Hepatocyte (in vitro differentiated cells): ENCODE data around the gene GRIK4. TPM values are rescaled to one million over a fixed set of nuclear protein-coding genes. Genes with fewer than 3 reads are reported as not detected.

ENCODE experiments used
- DNase-seq: peaks from one replicate; pipeline ENCODE4 v3.0.0-alpha.2; 2016; ENCODE audit warnings: low spot score
- H2AFZ ChIP-seq: fragments of 200-600 bp; sonication (generic); 2 replicates; pipeline ENCODE4 v1.6.0; 2016; ENCODE audit warnings: antibody characterized with exemption, mild to moderate bottlenecking
- H3K27ac ChIP-seq: fragments of 200-600 bp; sonication (generic); 2 replicates; pipeline ENCODE4 v1.5.1; 2016; ENCODE audit warnings: mild to moderate bottlenecking
- H3K27me3 ChIP-seq: fragments of 200-600 bp; sonication (generic); 2 replicates; pipeline ENCODE4 v1.6.1; 2016
- H3K36me3 ChIP-seq: fragments of 200-600 bp; sonication (generic); replicated peaks from 2 replicates; pipeline ENCODE4 v1.5.1; 2016; ENCODE audit warnings: low read depth; ENCODE audit not compliant: insufficient read depth
- H3K4me1 ChIP-seq: fragments of 200-600 bp; sonication (generic); 2 replicates; pipeline ENCODE4 v1.5.1; 2016; ENCODE audit warnings: mild to moderate bottlenecking, moderate library complexity; ENCODE audit not compliant: insufficient read depth
- H3K4me2 ChIP-seq: fragments of 200-600 bp; sonication (generic); 2 replicates; pipeline ENCODE4 v1.6.0; 2016
- H3K4me3 ChIP-seq: fragments of 200-600 bp; sonication (generic); 2 replicates; pipeline ENCODE4 v1.5.1; 2016; ENCODE audit warnings: mild to moderate bottlenecking
- H3K79me2 ChIP-seq: fragments of 200-600 bp; sonication (generic); 2 replicates; pipeline ENCODE4 v1.6.0; 2017; ENCODE audit warnings: mild to moderate bottlenecking
- H3K9me2 ChIP-seq: fragments of 200-600 bp; sonication (generic); replicated peaks from 2 replicates; pipeline ENCODE4 v1.6.0; 2017; ENCODE audit warnings: mild to moderate bottlenecking; ENCODE audit not compliant: insufficient read depth
- H3K9me3 ChIP-seq: fragments of 200-600 bp; sonication (generic); 2 replicates; pipeline ENCODE4 v1.5.1; 2016; ENCODE audit warnings: low read depth, mild to moderate bottlenecking
- H4K20me1 ChIP-seq: fragments of 200-600 bp; sonication (generic); 2 replicates; pipeline ENCODE4 v1.6.0; 2016; ENCODE audit warnings: mild to moderate bottlenecking; ENCODE audit not compliant: insufficient read depth, poor library complexity, severe bottlenecking
- CTCF ChIP-seq: fragments of 200-600 bp; sonication (generic); IDR thresholded peaks from 2 replicates; pipeline ENCODE4 v1.5.1; 2016; ENCODE audit warnings: antibody characterized with exemption, mild to moderate bottlenecking; ENCODE audit not compliant: poor library complexity
- EZH2 ChIP-seq: fragments of 200-600 bp; sonication (generic); IDR thresholded peaks from 2 replicates; pipeline ENCODE4 v1.6.1; 2016; ENCODE audit warnings: antibody characterized with exemption, mild to moderate bottlenecking, borderline replicate concordance
- EZH2phosphoT487 ChIP-seq: fragments of 200-600 bp; sonication (generic); IDR thresholded peaks from one replicate; pipeline ENCODE4 v1.6.1; 2018; ENCODE audit warnings: antibody characterized with exemption, mild to moderate bottlenecking, low read depth, moderate library complexity; ENCODE audit not compliant: unreplicated experiment, severe bottlenecking
- WGBS: methylation state at CpG from one replicate; pipeline ENCODE4 v1.1.6; 2016; ENCODE audit warnings: low lambda C conversion rate; ENCODE audit errors: missing lambda C conversion rate; 5-methylcytosine and 5-hydroxymethylcytosine counted together
- polyA plus RNA-seq: library from polyadenylated mRNA; unstranded; fragments of >200 nt; fragmentation: Nextera tagmentation; extraction: Ambion mirVana; gene quantifications from 2 replicates; pipeline ENCODE4 v1.2.1, GENCODE V29; 2016
- total RNA-seq: library from RNA; depleted of rRNA; stranded (reverse); fragments of >200 nt; gene quantifications from 2 replicates; pipeline ENCODE4 v1.2.3, GENCODE V29; 2014

GRIK4 gene
- total and polyA plus RNA-seq, 2 experiments from 2014 or later = 1.5 to 2.3 TPM

GRCh38 chr11:120988603-120989002 is 477.1 kb downstream of the GRIK4 start:
- TF ChIP-seq EZH2phosphoT487 = no peak
- no peak for TF ChIP-seq EZH2
- no peak for TF ChIP-seq CTCF
- Histone ChIP-seq H3K9me3 (no peaks in the 10 kb centered on the region), H3K79me2 (no peaks in the 10 kb centered on the region), H3K4me1 (peaks cover 3% of the 10 kb centered on the region), H2AFZ (no peak overlapping the region), H3K4me3 (no peak overlapping the region), H3K36me3 (no peaks in the 10 kb centered on the region), H3K4me2 (no peak overlapping the region), H3K27ac (no peak overlapping the region), H4K20me1 (no peaks in the 10 kb centered on the region), H3K9me2 (no peaks in the 10 kb centered on the region), H3K27me3 (peaks cover 21% of the 10 kb centered on the region)
- 83% methylated on average over 1 of the region's 1 CpG for WGBS
- no peak for DNase-seq

- no peak overlapping the region for H3K4me2 ChIP-seq
- 96% methylated on average over 10 of the region's 10 CpGs for WGBS
Measured at GRCh38 chr11:120991830-120992686, 480.5 kb downstream of the GRIK4 start.

GRCh38 chr11:120994091-120994859 is 482.7 kb downstream of the GRIK4 start:
- no peaks in the 10 kb centered on the region for H3K4me1 ChIP-seq
- DNase-seq = no peak
- H3K36me3 ChIP-seq = no peaks in the 10 kb centered on the region
- no peak overlapping the region for H2AFZ ChIP-seq
- no peak overlapping the region for H3K27ac ChIP-seq
- H4K20me1 ChIP-seq = no peaks in the 10 kb centered on the region
- no peaks in the 10 kb centered on the region for H3K9me3 ChIP-seq
- no peaks in the 10 kb centered on the region for H3K79me2 ChIP-seq
- H3K4me2 ChIP-seq = no peak overlapping the region
- 71% methylated on average over 1 of the region's 1 CpG for WGBS
- peaks cover 33% of the 10 kb centered on the region for H3K27me3 ChIP-seq
- no peak overlapping the region for H3K4me3 ChIP-seq
- no peak for TF ChIP-seq EZH2phosphoT487
- H3K9me2 ChIP-seq = no peaks in the 10 kb centered on the region

More at GRCh38 chr11:120991830-120992686, 480.5 kb downstream of the GRIK4 start:
- H3K79me2 ChIP-seq = no peaks in the 10 kb centered on the region
- H3K27ac ChIP-seq = no peak overlapping the region
- no peak overlapping the region for H2AFZ ChIP-seq
- TF ChIP-seq EZH2phosphoT487 (no peak), EZH2 (no peak), CTCF (no peak)
- H3K4me1 ChIP-seq = no peaks in the 10 kb centered on the region
- H4K20me1 ChIP-seq = no peaks in the 10 kb centered on the region
- no peaks in the 10 kb centered on the region for H3K9me2 ChIP-seq
- DNase-seq = no peak
- H3K9me3 ChIP-seq = no peaks in the 10 kb centered on the region
- H3K36me3 ChIP-seq = no peaks in the 10 kb centered on the region
- no peak overlapping the region for H3K4me3 ChIP-seq
- H3K27me3 ChIP-seq = peaks cover 28% of the 10 kb centered on the region

GRCh38 chr11:120995184-120995583 is 483.6 kb downstream of the GRIK4 start:
- Histone ChIP-seq H3K27ac (no peak overlapping the region), H3K4me3 (no peak overlapping the region), H2AFZ (no peak overlapping the region), H3K79me2 (no peaks in the 10 kb centered on the region), H3K9me2 (no peaks in the 10 kb centered on the region), H3K4me2 (no peak overlapping the region), H3K9me3 (no peaks in the 10 kb centered on the region), H4K20me1 (no peaks in the 10 kb centered on the region), H3K36me3 (no peaks in the 10 kb centered on the region), H3K4me1 (no peaks in the 10 kb centered on the region), H3K27me3 (peaks cover 28% of the 10 kb centered on the region)
- WGBS = 88% methylated on average over 2 of the region's 2 CpGs
- no peak for TF ChIP-seq CTCF
- no peak for TF ChIP-seq EZH2
- TF ChIP-seq EZH2phosphoT487 = no peak
- no peak for DNase-seq
